Measurements from ENCODE around the gene SELENOH. TPM values are rescaled to one million over a fixed set of nuclear protein-coding genes. Genes with fewer than 3 reads are reported as not detected.
"Not testable (repeated sequence)": the region's sequence is repeated elsewhere in the genome, so short reads cannot be mapped to it uniquely, and the experiment has no call there.

Gene SELENOH
- total and polyA plus RNA-seq, 11 donors = 56.8 to 134 (median 85.7) TPM

- intact Hi-C loops (cut with DNase I) = loop anchor here in 4 of 10 donors (2.0 to 5.0 kb wide), 4 partner anchors 47 to 863 kb away; partner anchors contain the start of genes ZDHHC5 (in 2 of the 4), LPXN (in 1 of the 4) and ZFP91 (in 1 of the 4)
- no peaks in the 10 kb centered on the region for H3K27me3 ChIP-seq
- DNase-seq (no peak), ATAC-seq (no peak)
- no peaks in the 10 kb centered on the region for H3K9me3 ChIP-seq
- H3K4me1 ChIP-seq = peaks cover 0 to 44% (median 31%) of the 10 kb centered on the region in 12 donors
- H3K36me3 ChIP-seq = peaks cover 0 to 13% (median 3%) of the 10 kb centered on the region in 9 donors
- no peak overlapping the region for H3K27ac ChIP-seq
- TF ChIP-seq CTCF (IDR thresholded peaks at IDR 0.05) (no peak), POLR2A (IDR thresholded peaks at IDR 0.05) (no peak)
- H3K4me3 ChIP-seq = peak overlapping the region in 11 of 12 donors; percentile 68 to 100 (median 90)
- 83 to 98% (median 91%) methylated on average over 2 of the region's 2 CpGs for WGBS, 4 donors
Measured at GRCh38 chr11:57713835-57714234, 27.5 kb upstream of the SELENOH start.

GRCh38 chr11:57716726-57717125, 24.6 kb upstream of the SELENOH start:
- WGBS, 4 donors = 96 to 100% (median 98%) methylated on average over 1 to 34 of the region's 34 CpGs

GRCh38 chr11:57727185-57727584, 14.1 kb upstream of the SELENOH start:
- no peak overlapping the region for H3K27ac ChIP-seq
- ATAC-seq = no peak
- intact Hi-C loops (cut with DNase I) = no loop called here
- H3K27me3 ChIP-seq = no peaks in the 10 kb centered on the region
- TF ChIP-seq CTCF (IDR thresholded peaks at IDR 0.05) = no peak
- no peak for TF ChIP-seq POLR2A (IDR thresholded peaks at IDR 0.05)
- H3K36me3 ChIP-seq = peaks cover 0 to 19% (median 5%) of the 10 kb centered on the region in 9 donors
- no peak overlapping the region for H3K4me3 ChIP-seq
- WGBS, 4 donors = 53 to 62% (median 56%) methylated on average over 2 of the region's 2 CpGs
- H3K9me3 ChIP-seq = no peaks in the 10 kb centered on the region
- H3K4me1 ChIP-seq = peaks cover 0 to 8% (median 2%) of the 10 kb centered on the region in 12 donors
- DNase-seq = no peak

More at GRCh38 chr11:57716726-57717125, 24.6 kb upstream of the SELENOH start:
- DNase-seq; H3K27me3 ChIP-seq; ATAC-seq; H3K4me3 ChIP-seq; intact Hi-C loops (cut with DNase I); H3K27ac ChIP-seq; H3K9me3 ChIP-seq: not testable (repeated sequence)
- Histone ChIP-seq H3K4me1 (peaks cover 0 to 29% (median 19%) of the 10 kb centered on the region in 12 donors), H3K36me3 (peaks cover 0 to 37% (median 14%) of the 10 kb centered on the region in 9 donors)

GRCh38 chr11:57728829-57729228, 12.5 kb upstream of the SELENOH start:
- H3K27ac ChIP-seq = no peak overlapping the region
- H3K4me1 ChIP-seq = peaks cover 0 to 10% (median 2%) of the 10 kb centered on the region in 12 donors
- no peak for ATAC-seq
- H3K9me3 ChIP-seq = no peaks in the 10 kb centered on the region
- DNase-seq = no peak
- no peaks in the 10 kb centered on the region for H3K27me3 ChIP-seq
- WGBS, 4 donors = 66 to 74% (median 70%) methylated on average over 7 of the region's 7 CpGs
- H3K4me3 ChIP-seq = no peak overlapping the region
- no peak for TF ChIP-seq POLR2A (IDR thresholded peaks at IDR 0.05)
- TF ChIP-seq CTCF (IDR thresholded peaks at IDR 0.05) = no peak
- peaks cover 0 to 19% (median 0%) of the 10 kb centered on the region in 9 donors for H3K36me3 ChIP-seq
- intact Hi-C loops (cut with DNase I) = no loop called here

- no peak for ATAC-seq
- H3K4me1 ChIP-seq = peaks cover 0 to 10% (median 2%) of the 10 kb centered on the region in 12 donors
- H3K9me3 ChIP-seq = no peaks in the 10 kb centered on the region
- H3K4me3 ChIP-seq = no peak overlapping the region
- intact Hi-C loops (cut with DNase I) = no loop called here
- H3K36me3 ChIP-seq = peaks cover 0 to 24% (median 1%) of the 10 kb centered on the region in 9 donors
- no peak for TF ChIP-seq CTCF (IDR thresholded peaks at IDR 0.05)
- TF ChIP-seq POLR2A (IDR thresholded peaks at IDR 0.05) = no peak
- H3K27ac ChIP-seq = no peak overlapping the region
- DNase-seq = no peak
- whole genome bisulfite sequencing, 4 donors = 93 to 95% (median 94%) methylated on average over 7 of the region's 7 CpGs
- no peaks in the 10 kb centered on the region for H3K27me3 ChIP-seq
Measured at GRCh38 chr11:57729479-57729878, 11.8 kb upstream of the SELENOH start.
